ENCODE data around the gene SUGCT.
A peak's percentile ranks its signal among the peaks of the same experiment; 100 is the strongest.

DNA sequence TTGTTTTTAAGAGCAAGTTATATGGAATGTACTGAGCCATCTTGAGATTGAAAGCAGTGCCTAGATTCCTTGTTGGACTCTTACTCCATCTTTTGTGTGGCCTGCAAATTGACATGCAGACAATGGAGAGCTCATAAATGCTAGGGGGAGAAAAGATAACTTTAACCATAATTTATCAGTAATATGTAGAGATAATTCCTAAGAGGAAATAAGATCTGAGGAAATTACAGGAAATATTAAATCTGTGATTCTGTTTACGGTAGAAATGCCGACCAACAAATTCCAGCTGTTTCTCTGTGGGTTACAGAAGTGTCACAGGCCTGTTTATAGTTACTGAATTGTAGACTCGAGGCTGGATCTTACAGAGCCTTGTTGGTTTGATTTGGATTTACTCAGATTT lies 348.0 kb downstream of the SUGCT start:
- TF ChIP-seq USF1 (IDR thresholded peaks at IDR 0.05; ENCODE audit: borderline replicate concordance, low read depth) (no peak), CHD2 (IDR thresholded peaks at IDR 0.05; ENCODE audit: low read length, partially characterized antibody) (peak; percentile 48), EZH2phosphoT487 (IDR thresholded peaks at IDR 0.05; ENCODE audit: borderline replicate concordance, low read depth) (no peak), SMC3 (IDR thresholded peaks at IDR 0.05; ENCODE audit: low read depth, low read length) (peak; percentile 19; the same call in 1 of the 2 replicates), POLR2AphosphoS5 (IDR thresholded peaks at IDR 0.05; ENCODE audit: low read depth, low read length) (no peak), CTCF (IDR thresholded peaks at IDR 0.05) (no peak), USF2 (IDR thresholded peaks at IDR 0.05; ENCODE audit: borderline replicate concordance, low read depth, low read length) (no peak), TAF1 (IDR thresholded peaks at IDR 0.05; ENCODE audit: borderline replicate concordance, low read depth, low read length) (no peak), JUND (IDR thresholded peaks at IDR 0.05) (no peak)
- TF ChIP-seq, protein P1, sequence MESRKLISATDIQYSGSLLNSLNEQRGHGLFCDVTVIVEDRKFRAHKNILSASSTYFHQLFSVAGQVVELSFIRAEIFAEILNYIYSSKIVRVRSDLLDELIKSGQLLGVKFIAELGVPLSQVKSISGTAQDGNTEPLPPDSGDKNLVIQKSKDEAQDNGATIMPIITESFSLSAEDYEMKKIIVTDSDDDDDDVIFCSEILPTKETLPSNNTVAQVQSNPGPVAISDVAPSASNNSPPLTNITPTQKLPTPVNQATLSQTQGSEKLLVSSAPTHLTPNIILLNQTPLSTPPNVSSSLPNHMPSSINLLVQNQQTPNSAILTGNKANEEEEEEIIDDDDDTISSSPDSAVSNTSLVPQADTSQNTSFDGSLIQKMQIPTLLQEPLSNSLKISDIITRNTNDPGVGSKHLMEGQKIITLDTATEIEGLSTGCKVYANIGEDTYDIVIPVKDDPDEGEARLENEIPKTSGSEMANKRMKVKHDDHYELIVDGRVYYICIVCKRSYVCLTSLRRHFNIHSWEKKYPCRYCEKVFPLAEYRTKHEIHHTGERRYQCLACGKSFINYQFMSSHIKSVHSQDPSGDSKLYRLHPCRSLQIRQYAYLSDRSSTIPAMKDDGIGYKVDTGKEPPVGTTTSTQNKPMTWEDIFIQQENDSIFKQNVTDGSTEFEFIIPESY (IDR thresholded peaks at IDR 0.05; ENCODE audit: borderline replicate concordance, low read depth): no peak
- TF ChIP-seq, protein P2, sequence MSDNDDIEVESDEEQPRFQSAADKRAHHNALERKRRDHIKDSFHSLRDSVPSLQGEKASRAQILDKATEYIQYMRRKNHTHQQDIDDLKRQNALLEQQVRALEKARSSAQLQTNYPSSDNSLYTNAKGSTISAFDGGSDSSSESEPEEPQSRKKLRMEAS (IDR thresholded peaks at IDR 0.05; ENCODE audit: low read depth): no peak
- TF ChIP-seq, protein P3, sequence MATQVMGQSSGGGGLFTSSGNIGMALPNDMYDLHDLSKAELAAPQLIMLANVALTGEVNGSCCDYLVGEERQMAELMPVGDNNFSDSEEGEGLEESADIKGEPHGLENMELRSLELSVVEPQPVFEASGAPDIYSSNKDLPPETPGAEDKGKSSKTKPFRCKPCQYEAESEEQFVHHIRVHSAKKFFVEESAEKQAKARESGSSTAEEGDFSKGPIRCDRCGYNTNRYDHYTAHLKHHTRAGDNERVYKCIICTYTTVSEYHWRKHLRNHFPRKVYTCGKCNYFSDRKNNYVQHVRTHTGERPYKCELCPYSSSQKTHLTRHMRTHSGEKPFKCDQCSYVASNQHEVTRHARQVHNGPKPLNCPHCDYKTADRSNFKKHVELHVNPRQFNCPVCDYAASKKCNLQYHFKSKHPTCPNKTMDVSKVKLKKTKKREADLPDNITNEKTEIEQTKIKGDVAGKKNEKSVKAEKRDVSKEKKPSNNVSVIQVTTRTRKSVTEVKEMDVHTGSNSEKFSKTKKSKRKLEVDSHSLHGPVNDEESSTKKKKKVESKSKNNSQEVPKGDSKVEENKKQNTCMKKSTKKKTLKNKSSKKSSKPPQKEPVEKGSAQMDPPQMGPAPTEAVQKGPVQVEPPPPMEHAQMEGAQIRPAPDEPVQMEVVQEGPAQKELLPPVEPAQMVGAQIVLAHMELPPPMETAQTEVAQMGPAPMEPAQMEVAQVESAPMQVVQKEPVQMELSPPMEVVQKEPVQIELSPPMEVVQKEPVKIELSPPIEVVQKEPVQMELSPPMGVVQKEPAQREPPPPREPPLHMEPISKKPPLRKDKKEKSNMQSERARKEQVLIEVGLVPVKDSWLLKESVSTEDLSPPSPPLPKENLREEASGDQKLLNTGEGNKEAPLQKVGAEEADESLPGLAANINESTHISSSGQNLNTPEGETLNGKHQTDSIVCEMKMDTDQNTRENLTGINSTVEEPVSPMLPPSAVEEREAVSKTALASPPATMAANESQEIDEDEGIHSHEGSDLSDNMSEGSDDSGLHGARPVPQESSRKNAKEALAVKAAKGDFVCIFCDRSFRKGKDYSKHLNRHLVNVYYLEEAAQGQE (IDR thresholded peaks at IDR 0.05; ENCODE audit: low read depth, low read length): no peak

Measured in SK-N-SH (cell line).